Inflammatory macrophage treated with lipopolysaccharide for 1 hour (primary cell): Measurements from ENCODE around the gene SERPINH1.

ENCODE experiments used
- DNase-seq, 2 donors: peaks; one replicate each; pipeline ENCODE4 v3.0.0-alpha.2; 2020 to 2022

The SERPINH1 gene

DNA sequence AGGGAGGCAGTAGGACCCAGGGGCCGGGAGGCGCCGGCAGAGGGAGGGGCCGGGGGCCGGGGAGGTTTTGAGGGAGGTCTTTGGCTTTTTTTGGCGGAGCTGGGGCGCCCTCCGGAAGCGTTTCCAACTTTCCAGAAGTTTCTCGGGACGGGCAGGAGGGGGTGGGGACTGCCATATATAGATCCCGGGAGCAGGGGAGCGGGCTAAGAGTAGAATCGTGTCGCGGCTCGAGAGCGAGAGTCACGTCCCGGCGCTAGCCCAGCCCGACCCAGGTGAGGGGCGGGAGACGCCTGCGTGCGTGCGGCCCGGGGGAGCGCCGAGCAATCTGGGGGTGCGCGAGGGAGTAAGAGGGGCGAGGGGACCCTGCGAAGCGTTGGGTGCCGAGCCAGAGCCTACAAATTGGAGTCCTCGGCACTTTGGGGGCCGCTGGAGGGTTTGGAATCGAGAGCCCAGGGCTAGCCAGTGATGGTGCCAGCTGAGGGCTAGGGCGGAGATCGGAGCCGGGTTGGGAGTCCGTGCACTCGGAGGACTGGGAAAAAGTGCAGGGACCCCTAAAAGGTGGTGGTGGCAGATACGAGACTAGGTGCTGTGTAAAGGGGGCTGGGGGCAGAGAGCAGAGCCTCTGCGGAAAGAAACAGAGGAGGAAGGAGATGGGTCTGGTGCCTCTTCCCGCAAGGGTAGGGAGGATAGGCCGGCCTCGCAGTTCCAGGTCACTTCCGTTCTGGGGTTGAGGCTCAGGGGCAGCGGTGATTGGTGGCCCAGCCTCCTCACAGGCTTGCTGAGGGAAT, at the start of gene SERPINH1:
SERPINH1 (plus strand) TSS at position 206 of the 788 bp plus-strand sequence. CDS start 4,097 bp downstream, outside the sequence.
- DNase-seq: peak; percentile 66 to 72

- DNase-seq: no peak
Measured at GRCh38 chr11:75513250-75513649, 48.8 kb upstream of the SERPINH1 start.

- DNase-seq: no peak
Measured at GRCh38 chr11:75514596-75514995, 47.5 kb upstream of the SERPINH1 start.

- DNase-seq: no peak
Measured at GRCh38 chr11:75516140-75516539, 45.9 kb upstream of the SERPINH1 start.

- DNase-seq: no peak
Measured at GRCh38 chr11:75516886-75517285, 45.2 kb upstream of the SERPINH1 start.

GRCh38 chr11:75518204-75518549, 43.9 kb upstream of the SERPINH1 start:
- no peak for DNase-seq

DNA sequence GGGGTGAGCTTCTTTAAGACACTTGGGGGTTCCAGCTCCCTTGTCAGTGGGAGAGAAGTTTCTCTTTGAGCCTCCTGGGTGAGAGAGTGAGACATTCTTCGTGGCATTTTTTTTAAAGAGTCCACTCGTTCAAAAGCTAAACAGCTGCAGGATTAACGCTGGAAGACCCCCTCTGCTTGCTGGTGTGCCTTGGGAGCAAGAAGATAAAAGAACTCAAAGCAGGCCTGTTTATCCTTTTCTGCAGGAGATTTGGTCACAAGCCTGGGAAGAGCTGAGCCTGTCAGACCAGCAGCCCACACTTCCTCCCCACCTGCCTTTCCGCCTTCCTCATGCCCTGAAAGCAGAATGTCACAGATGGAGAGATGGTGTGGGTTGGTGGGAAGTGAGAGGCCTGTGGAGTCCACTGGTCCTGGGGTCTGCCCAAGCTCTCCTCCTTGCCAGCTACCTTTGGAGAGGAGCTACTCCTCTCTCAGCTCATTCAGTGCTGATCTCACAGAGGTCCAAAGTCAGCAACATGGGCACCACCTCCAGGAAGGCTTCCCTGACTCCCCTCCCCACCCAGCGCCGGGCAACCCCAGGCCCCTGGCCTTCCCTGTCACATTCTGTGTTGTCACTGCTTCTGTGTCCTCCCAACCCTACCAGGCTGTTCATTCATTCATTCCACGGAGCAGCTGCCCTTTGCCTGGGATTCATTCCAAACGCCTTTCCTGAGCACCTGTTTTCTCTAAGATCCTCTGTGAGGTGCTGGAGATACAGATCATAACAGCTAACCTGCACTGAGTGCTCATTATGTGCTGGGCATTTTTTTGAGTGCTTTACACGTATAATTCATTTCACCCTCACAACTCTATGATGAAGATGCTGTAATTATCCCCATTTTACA, 43.0 kb upstream of the SERPINH1 start:
- DNase-seq: no peak

- no peak for DNase-seq
Measured at GRCh38 chr11:75520688-75521087, 41.4 kb upstream of the SERPINH1 start.

DNA sequence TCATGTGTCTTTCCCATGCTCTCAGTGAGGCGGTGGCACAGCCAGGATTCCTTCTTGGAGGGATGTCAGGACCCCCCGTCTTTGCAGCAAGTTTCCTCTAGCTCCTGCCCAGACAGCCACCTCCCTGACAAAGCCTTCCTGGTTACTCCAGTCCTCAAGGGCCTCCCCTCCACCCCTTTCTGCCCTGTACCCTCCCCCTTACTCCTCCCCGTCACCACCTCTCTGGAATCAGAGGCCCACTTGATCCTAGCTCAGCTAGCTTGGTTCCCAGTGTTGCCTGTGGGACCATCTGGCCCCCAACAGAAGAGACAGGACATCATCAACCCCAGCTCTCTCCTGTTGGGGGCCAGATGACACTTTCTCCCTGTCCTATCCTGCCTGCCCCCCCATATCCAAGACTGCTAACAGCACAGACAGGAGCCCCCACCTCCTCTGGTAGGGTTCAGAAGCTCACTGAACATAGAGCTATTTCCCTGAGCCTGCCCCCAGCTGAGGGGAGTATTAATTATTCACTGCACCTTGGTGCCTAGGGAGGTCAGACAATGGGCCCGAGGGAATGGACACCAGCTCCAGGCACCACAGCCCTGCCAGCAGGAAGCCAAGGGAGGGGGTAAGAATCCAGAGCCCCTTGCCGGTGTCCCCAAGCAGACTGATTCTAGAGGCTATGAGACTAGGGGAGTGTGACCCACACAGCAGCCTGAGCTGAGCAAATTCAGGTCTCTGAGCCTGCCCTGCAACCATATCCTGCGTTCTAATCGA, 39.6 kb upstream of the SERPINH1 start:
- no peak for DNase-seq

DNA sequence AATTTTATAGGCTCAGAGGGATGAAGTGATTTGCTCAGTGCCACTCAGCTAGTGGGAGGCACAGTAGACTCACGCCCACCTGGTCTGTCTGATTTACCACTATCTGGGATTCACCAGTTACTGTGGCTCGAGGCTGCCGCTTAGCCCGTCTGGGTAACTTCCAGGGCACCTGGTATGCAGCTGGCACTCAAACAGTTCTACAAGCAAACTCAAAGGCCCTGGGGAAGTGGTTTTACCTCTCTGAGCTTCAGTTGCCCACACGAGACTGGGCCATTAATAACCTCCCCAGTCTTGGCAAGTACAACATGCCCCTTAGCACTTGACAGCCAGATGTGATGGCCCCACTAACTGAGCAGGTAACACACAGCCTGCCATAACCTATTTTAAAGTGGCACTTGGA, 38.9 kb upstream of the SERPINH1 start:
- no peak for DNase-seq

DNA sequence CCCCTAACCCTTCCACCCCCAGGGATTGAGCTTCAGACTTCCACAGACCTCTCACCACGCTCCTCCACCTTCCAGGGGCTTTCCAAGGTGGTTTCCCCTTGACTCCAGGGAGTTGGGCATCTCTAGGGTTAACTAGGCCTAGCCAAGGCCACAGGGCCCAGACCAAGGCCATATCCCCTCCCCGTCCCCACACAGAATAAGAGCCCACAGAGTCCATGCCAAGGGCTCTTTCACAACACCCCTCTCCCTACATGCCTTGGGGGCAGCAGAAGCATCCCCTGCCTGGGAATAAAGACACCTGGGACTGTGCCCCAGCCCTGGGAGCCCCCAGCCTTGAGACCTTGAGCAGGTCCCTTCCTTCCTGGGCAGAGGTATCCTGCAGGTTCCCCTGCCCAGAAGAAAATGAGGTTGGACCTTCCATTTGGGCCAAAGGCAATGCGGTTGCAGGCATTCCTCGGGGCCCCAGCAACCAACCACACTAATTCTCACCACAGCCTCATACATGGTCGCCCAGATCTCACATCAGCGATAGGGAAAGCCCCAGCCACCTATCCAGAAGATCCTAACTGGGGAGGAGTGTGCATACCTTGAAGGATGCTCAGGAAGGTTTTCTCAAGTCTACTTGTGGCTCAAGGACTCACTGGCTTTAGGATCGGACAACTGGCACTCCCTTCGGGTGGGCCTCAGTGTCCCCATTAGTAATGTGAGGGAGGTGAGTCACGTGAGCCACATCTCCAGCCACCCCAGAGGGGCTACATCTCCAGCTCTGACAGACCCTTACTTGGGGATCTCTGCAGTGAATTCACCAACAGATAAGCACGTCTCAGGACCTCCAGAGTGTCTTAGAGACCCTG, 38.0 kb upstream of the SERPINH1 start:
- no peak for DNase-seq

GRCh38 chr11:75524665-75525432, 37.2 kb upstream of the SERPINH1 start:
- DNase-seq: peak; percentile 33

GRCh38 chr11:75525433-75526191, 36.4 kb upstream of the SERPINH1 start, which contains the start of gene GDPD5:
Gene GDPD5 (minus strand): TSS chr11:75525941. CDS start chr11:75477735, 48,206 bp downstream.
- peak; percentile 84 for DNase-seq

DNA sequence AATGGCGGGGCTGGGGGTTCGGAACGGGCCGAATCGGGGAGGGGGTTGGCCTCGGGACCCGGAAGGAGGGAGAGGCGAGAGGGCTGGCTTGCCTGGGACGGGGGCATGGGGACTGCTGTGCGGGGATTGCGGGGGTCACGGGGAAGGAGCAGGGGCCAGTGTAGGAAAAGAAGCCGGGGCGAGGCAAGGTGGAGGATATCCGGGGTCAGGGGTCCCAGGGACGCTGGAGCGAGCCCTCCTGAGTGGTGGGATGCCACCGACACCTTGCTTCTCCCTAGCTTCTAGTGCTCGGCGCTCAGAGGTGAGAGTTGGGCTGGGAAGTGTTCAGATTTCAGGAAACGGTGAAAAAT, 35.9 kb upstream of the SERPINH1 start:
- DNase-seq: no peak

- no peak for DNase-seq
Measured at GRCh38 chr11:75527130-75527529, 34.9 kb upstream of the SERPINH1 start.

- no peak for DNase-seq
Measured at GRCh38 chr11:75527938-75528735, 33.9 kb upstream of the SERPINH1 start.

DNA sequence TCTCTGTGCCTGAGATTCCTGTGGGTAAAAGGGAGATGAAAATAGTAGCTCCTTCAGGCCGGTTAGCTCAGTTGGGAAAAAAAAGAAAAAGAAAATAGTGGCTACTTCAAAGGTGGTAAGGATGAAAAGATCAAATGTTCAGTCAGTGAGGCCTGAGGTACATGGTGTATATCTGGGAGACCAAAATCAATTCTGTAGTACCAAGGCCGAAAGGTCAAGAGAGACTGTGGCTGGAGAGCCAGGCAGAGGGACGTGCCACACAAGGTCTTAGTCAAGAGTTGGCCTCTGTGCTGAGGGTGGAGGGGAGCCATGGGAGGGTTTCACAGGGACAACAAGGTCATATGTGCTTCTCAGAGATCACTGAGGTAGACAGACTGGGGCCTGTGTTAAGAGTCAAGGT, 31.5 kb upstream of the SERPINH1 start:
- DNase-seq: no peak

- no peak for DNase-seq
Measured at GRCh38 chr11:75531325-75531724, 30.7 kb upstream of the SERPINH1 start.

GRCh38 chr11:75532200-75533048, 29.6 kb upstream of the SERPINH1 start:
- DNase-seq: peak; percentile 55 to 91
